ENCODE measurements around the gene CREB3L4.
A peak's percentile ranks its signal among the peaks of the same experiment; 100 is the strongest.

CREB3L4 gene

GRCh38 chr1:153934746-153935145 is 33.0 kb upstream of the CREB3L4 start:
- no peak for DNase-seq (ENCODE audit: low read depth, low spot score)
- H3K4me3 ChIP-seq (ENCODE audit: low read length): no peak overlapping the region

GRCh38 chr1:153936011-153936802 is 31.5 kb upstream of the CREB3L4 start:
- no peak overlapping the region for H3K4me3 ChIP-seq (ENCODE audit: low read length)
- no peak for DNase-seq (ENCODE audit: low read depth, low spot score)

- no peak for DNase-seq (ENCODE audit: low read depth, low spot score)
- H3K4me3 ChIP-seq (ENCODE audit: low read length): no peak overlapping the region
These were observed 30.4 kb upstream of the CREB3L4 start for GRCh38 chr1:153937331-153937730.

- no peak for DNase-seq (ENCODE audit: low read depth, low spot score)
These were observed 28.7 kb upstream of the CREB3L4 start for GRCh38 chr1:153938996-153939395.

GRCh38 chr1:153939476-153939875 is 28.2 kb upstream of the CREB3L4 start:
- H3K4me3 ChIP-seq (ENCODE audit: low read length): no peak overlapping the region
- no peak for DNase-seq (ENCODE audit: low read depth, low spot score)

More at GRCh38 chr1:153938996-153939395, 28.7 kb upstream of the CREB3L4 start:
- H3K4me3 ChIP-seq (ENCODE audit: low read length): no peak overlapping the region

- DNase-seq (ENCODE audit: low read depth, low spot score): no peak
- H3K4me3 ChIP-seq (ENCODE audit: low read length): no peak overlapping the region
These were observed 26.9 kb upstream of the CREB3L4 start for GRCh38 chr1:153940756-153941155.

GRCh38 chr1:153941826-153942725 is 25.6 kb upstream of the CREB3L4 start:
- H3K4me3 ChIP-seq (ENCODE audit: low read length): no peak overlapping the region
- no peak for DNase-seq (ENCODE audit: low read depth, low spot score)

GRCh38 chr1:153942766-153943549 is 24.7 kb upstream of the CREB3L4 start:
- DNase-seq (ENCODE audit: low read depth, low spot score): no peak
- H3K4me3 ChIP-seq (ENCODE audit: low read length): no peak overlapping the region

- peak overlapping the region; percentile 65 for H3K4me3 ChIP-seq (ENCODE audit: low read length)
- no peak for DNase-seq (ENCODE audit: low read depth, low spot score)
These were observed 23.5 kb upstream of the CREB3L4 start for GRCh38 chr1:153944005-153944826.

- DNase-seq (ENCODE audit: low read depth, low spot score): no peak
- peak overlapping the region; percentile 65 for H3K4me3 ChIP-seq (ENCODE audit: low read length)
These were observed 22.9 kb upstream of the CREB3L4 start for GRCh38 chr1:153944827-153945117.

- H3K4me3 ChIP-seq (ENCODE audit: low read length): peak overlapping the region; percentile 65
- peak; percentile 80 for DNase-seq (ENCODE audit: low read depth, low spot score)
These were observed 22.4 kb upstream of the CREB3L4 start for GRCh38 chr1:153945131-153945794.

- no peak for DNase-seq (ENCODE audit: low read depth, low spot score)
- H3K4me3 ChIP-seq (ENCODE audit: low read length): peak overlapping the region; percentile 65
These were observed 21.7 kb upstream of the CREB3L4 start for GRCh38 chr1:153945795-153946621.

- H3K4me3 ChIP-seq (ENCODE audit: low read length): peak within 1 kb of the TSS; percentile 65
- DNase-seq (ENCODE audit: low read depth, low spot score): no peak
These were observed 21.0 kb upstream of the CREB3L4 start, which contains the start of gene DENND4B for GRCh38 chr1:153946622-153947241. Gene DENND4B (minus strand): TSS chr1:153946718. CDS start chr1:153944374, 2,344 bp downstream.

GRCh38 chr1:153951183-153951582 is 16.5 kb upstream of the CREB3L4 start:
- H3K4me3 ChIP-seq (ENCODE audit: low read length): no peak overlapping the region
- DNase-seq (ENCODE audit: low read depth, low spot score): no peak

- no peak overlapping the region for H3K4me3 ChIP-seq (ENCODE audit: low read length)
These were observed 15.9 kb upstream of the CREB3L4 start for GRCh38 chr1:153951801-153952200.

GRCh38 chr1:153953859-153954365 is 13.8 kb upstream of the CREB3L4 start:
- no peak for DNase-seq (ENCODE audit: low read depth, low spot score)

More at GRCh38 chr1:153951801-153952200, 15.9 kb upstream of the CREB3L4 start:
- DNase-seq (ENCODE audit: low read depth, low spot score): no peak

GRCh38 chr1:153954826-153955225 is 12.9 kb upstream of the CREB3L4 start:
- no peak for DNase-seq (ENCODE audit: low read depth, low spot score)

More at GRCh38 chr1:153953859-153954365, 13.8 kb upstream of the CREB3L4 start:
- H3K4me3 ChIP-seq (ENCODE audit: low read length): no peak overlapping the region

More at GRCh38 chr1:153954826-153955225, 12.9 kb upstream of the CREB3L4 start:
- H3K4me3 ChIP-seq (ENCODE audit: low read length): no peak overlapping the region
